B cell (primary cell): Measurements from ENCODE around the gene ATP5PB. TPM values are rescaled to one million over a fixed set of nuclear protein-coding genes. Genes with fewer than 3 reads are reported as not detected.

ENCODE experiments used
- ATAC-seq: fragments of 200-7000 bp; cut with Tn5 transposase; one replicate; pipeline ENCODE4 v1.10.0; 2021; ENCODE audit warnings: low read depth, mild to moderate bottlenecking, moderate number of reproducible peaks, moderate library complexity
- CTCF ChIA-PET: fragments of 350-600 bp; sonication (Branson Sonifier 250); formaldehyde crosslinking; loops from one replicate; lab custom pipeline; 2021; ENCODE audit warnings: antibody characterized with exemption, inconsistent platforms; lab: Charles Lee
- POLR2A ChIA-PET: fragments of 350-600 bp; sonication (Branson Sonifier 250); formaldehyde crosslinking; loops from one replicate; lab custom pipeline; 2021; ENCODE audit warnings: antibody characterized with exemption; lab: Charles Lee
- DNase-seq: peaks from one replicate; pipeline ENCODE4 v3.0.0; 2013
- H2AFZ ChIP-seq: 2 replicates; pipeline ENCODE4 v1.6.1; 2012; ENCODE audit warnings: mild to moderate bottlenecking, low read depth, low read length; ENCODE audit not compliant: insufficient read depth, poor library complexity, severe bottlenecking
- H3K27ac ChIP-seq, 2 donors: 1 replicate in 1 of 2; 2 replicates in 1 of 2; pipeline ENCODE4 v1.5.1; 2012 to 2013; ENCODE audit warnings: low read length in 2 of 2, mild to moderate bottlenecking in 2 of 2, moderate library complexity in 1 of 2
- H3K27me3 ChIP-seq, 4 experiments: fragments of 200-600 bp in 1 of 4; sonication (generic) in 1 of 4; replicated peaks in 1 of 4; 1 replicate in 2 of 4; 2 replicates in 2 of 4; pipeline versions ENCODE4 v1.6.1 to v1.7.0; 2013 to 2016; ENCODE audit warnings: low read length in 3 of 4, mild to moderate bottlenecking in 2 of 4, mixed read lengths in 1 of 4, moderate library complexity in 1 of 4; ENCODE audit not compliant: insufficient read depth in 4 of 4, control insufficient read depth in 3 of 4; ENCODE audit errors: control extremely low read depth in 1 of 4
- H3K36me3 ChIP-seq, 2 experiments: replicated peaks in 1 of 2; 1 replicate in 1 of 2; 2 replicates in 1 of 2; pipeline versions ENCODE4 v1.6.1 to v1.7.1; 2013; ENCODE audit warnings: low read length in 1 of 2; ENCODE audit not compliant: insufficient read depth in 2 of 2, control insufficient read depth in 1 of 2; ENCODE audit errors: control extremely low read depth in 1 of 2, extremely low read depth in 1 of 2
- H3K4me1 ChIP-seq, 2 donors: fragments of 200-600 bp in 1 of 2; sonication (generic) in 1 of 2; 1 replicate in 1 of 2; 2 replicates in 1 of 2; pipeline versions ENCODE4 v1.5.1 to v1.6.1; 2013 to 2017; ENCODE audit warnings: low read length in 2 of 2; ENCODE audit not compliant: control insufficient read depth in 2 of 2, insufficient read depth in 2 of 2
- H3K4me2 ChIP-seq: replicated peaks from 2 replicates; pipeline ENCODE3; 2012; ENCODE audit warnings: mild to moderate bottlenecking, low read depth, low read length; ENCODE audit not compliant: poor library complexity, severe bottlenecking
- H3K4me3 ChIP-seq, 5 experiments: fragments of 200-600 bp in 1 of 5; sonication (generic) in 1 of 5; 1 replicate in 3 of 5; 2 replicates in 2 of 5; pipeline versions ENCODE4 v1.5.1 to v1.7.0; 2011 to 2016; ENCODE audit warnings: low read length in 4 of 5, mild to moderate bottlenecking in 4 of 5, low read depth in 2 of 5, control low read depth in 1 of 5, moderate library complexity in 1 of 5; ENCODE audit not compliant: insufficient read depth in 1 of 5; ENCODE audit errors: control extremely low read depth in 1 of 5, extremely low read depth in 1 of 5
- H3K79me2 ChIP-seq: fragments of 200-600 bp; sonication (generic); one replicate; pipeline ENCODE4 v1.6.0; 2016; ENCODE audit warnings: low read length; ENCODE audit not compliant: control insufficient read depth, insufficient read depth
- H3K9ac ChIP-seq: fragments of 200-600 bp; sonication (generic); 2 replicates; pipeline ENCODE4 v1.6.1; 2017; ENCODE audit warnings: mild to moderate bottlenecking, low read length, moderate library complexity
- H3K9me3 ChIP-seq, 3 donors: one replicate each; pipeline versions ENCODE4 v1.6.1 to v1.7.1; 2013; ENCODE audit warnings: low read length in 2 of 3; ENCODE audit not compliant: control insufficient read depth in 2 of 3, insufficient read depth in 1 of 3; ENCODE audit errors: control extremely low read depth in 1 of 3
- H4K20me1 ChIP-seq: 2 replicates; pipeline ENCODE4 v1.6.0; 2012; ENCODE audit warnings: mild to moderate bottlenecking, low read length; ENCODE audit not compliant: insufficient read depth, control insufficient read depth, poor library complexity, severe bottlenecking
- H3K27ac Mint-ChIP-seq: one replicate; pipeline ENCODE4 v1.8.0; 2021; ENCODE audit warnings: mixed read lengths
- H3K27me3 Mint-ChIP-seq: one replicate; pipeline ENCODE4 v1.8.0; 2021; ENCODE audit warnings: mixed read lengths
- H3K4me1 Mint-ChIP-seq: one replicate; pipeline ENCODE4 v1.8.0; 2021; ENCODE audit warnings: mixed read lengths
- H3K4me3 Mint-ChIP-seq: one replicate; pipeline ENCODE4 v1.8.0; 2021; ENCODE audit warnings: mixed read lengths
- H3K9me3 Mint-ChIP-seq: one replicate; pipeline ENCODE4 v1.8.0; 2022; ENCODE audit warnings: mixed read lengths; ENCODE audit not compliant: insufficient read depth
- EZH2 ChIP-seq: IDR thresholded peaks from 2 replicates; pipeline ENCODE4 v1.6.1; 2012; ENCODE audit warnings: borderline replicate concordance, low read depth, mild to moderate bottlenecking, moderate library complexity, low read length; ENCODE audit not compliant: insufficient read depth, poor library complexity, severe bottlenecking
- WGBS: methylation state at CpG from one replicate; pipeline ENCODE4 v1.1.5; 2013; ENCODE audit warnings: missing lambda C conversion rate; ENCODE audit not compliant: insufficient coverage; 5-methylcytosine and 5-hydroxymethylcytosine counted together
- intact Hi-C: fragments of 100-400 bp; cut with micrococcal nuclease; formaldehyde crosslinking; loops from one replicate; pipeline ENCODE4 v1.10.0; 2022
- polyA plus RNA-seq: library from polyadenylated mRNA; depleted of rRNA; stranded (reverse); fragments of >200 nt; gene quantifications from 2 replicates; pipeline ENCODE4 v1.2.3, GENCODE V29; 2012
- total RNA-seq, 2 donors: library from RNA; stranded (reverse); fragments of 120-200 nt in 1 of 2; gene quantifications; 1 replicate in 1 of 2; 2 replicates in 1 of 2; pipeline versions ENCODE4 v1.2.3 to v1.2.4, GENCODE V29; 2013 to 2022
- TF ChIP-seq, protein P1 (sequence below): fragments of 200-600 bp; IDR thresholded peaks from one replicate; pipeline ENCODE4 v1.8.0; 2022; ENCODE audit warnings: antibody characterized with exemption, mild to moderate bottlenecking

ATP5PB gene
- total and polyA plus RNA-seq, 2 donors (not counting 1 experiment from before 2014, with no cell fraction given) = 81.2 to 110 TPM

GRCh38 chr1:111467865-111468716 is 18.8 kb downstream of the ATP5PB start:
- H3K4me2 ChIP-seq = no peak overlapping the region
- no peaks in the 10 kb centered on the region for H3K27me3 ChIP-seq
- DNase-seq (no peak), ATAC-seq (no peak)
- CTCF ChIA-PET = interaction anchor here (0.9 to 1.8 kb wide), 4 partner anchors 14 to 40 kb away, joined by 3 to 8 read pairs (median 5); partner anchors contain the start of genes ADORA3 and TMIGD3
- TF ChIP-seq, protein P1, sequence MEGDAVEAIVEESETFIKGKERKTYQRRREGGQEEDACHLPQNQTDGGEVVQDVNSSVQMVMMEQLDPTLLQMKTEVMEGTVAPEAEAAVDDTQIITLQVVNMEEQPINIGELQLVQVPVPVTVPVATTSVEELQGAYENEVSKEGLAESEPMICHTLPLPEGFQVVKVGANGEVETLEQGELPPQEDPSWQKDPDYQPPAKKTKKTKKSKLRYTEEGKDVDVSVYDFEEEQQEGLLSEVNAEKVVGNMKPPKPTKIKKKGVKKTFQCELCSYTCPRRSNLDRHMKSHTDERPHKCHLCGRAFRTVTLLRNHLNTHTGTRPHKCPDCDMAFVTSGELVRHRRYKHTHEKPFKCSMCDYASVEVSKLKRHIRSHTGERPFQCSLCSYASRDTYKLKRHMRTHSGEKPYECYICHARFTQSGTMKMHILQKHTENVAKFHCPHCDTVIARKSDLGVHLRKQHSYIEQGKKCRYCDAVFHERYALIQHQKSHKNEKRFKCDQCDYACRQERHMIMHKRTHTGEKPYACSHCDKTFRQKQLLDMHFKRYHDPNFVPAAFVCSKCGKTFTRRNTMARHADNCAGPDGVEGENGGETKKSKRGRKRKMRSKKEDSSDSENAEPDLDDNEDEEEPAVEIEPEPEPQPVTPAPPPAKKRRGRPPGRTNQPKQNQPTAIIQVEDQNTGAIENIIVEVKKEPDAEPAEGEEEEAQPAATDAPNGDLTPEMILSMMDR = no peak
- no peak for TF ChIP-seq EZH2
- H3K4me1 ChIP-seq = peaks cover 41 to 43% of the 10 kb centered on the region in 2 donors
- peaks cover 29% of the 10 kb centered on the region for H3K79me2 ChIP-seq
- no peak overlapping the region for H3K4me3 Mint-ChIP-seq
- H3K9ac ChIP-seq = no peak overlapping the region
- H3K27me3 Mint-ChIP-seq = no peaks in the 10 kb centered on the region
- WGBS = 83% methylated on average over 1 of the region's 2 CpGs
- peaks cover 4 to 18% of the 10 kb centered on the region in 2 experiments for H3K36me3 ChIP-seq
- intact Hi-C loops = no loop called here
- H2AFZ ChIP-seq = no peak overlapping the region
- no peaks in the 10 kb centered on the region for H3K9me3 Mint-ChIP-seq
- H3K4me1 Mint-ChIP-seq = peaks cover 7% of the 10 kb centered on the region
- POLR2A ChIA-PET = no interaction called here
- H4K20me1 ChIP-seq = no peaks in the 10 kb centered on the region
- H3K9me3 ChIP-seq = peaks cover 0 to 2% (median 0%) of the 10 kb centered on the region in 3 donors
- H3K4me3 ChIP-seq = no peak overlapping the region
- no peak overlapping the region for H3K27ac ChIP-seq
- H3K27ac Mint-ChIP-seq = no peak overlapping the region

DNA sequence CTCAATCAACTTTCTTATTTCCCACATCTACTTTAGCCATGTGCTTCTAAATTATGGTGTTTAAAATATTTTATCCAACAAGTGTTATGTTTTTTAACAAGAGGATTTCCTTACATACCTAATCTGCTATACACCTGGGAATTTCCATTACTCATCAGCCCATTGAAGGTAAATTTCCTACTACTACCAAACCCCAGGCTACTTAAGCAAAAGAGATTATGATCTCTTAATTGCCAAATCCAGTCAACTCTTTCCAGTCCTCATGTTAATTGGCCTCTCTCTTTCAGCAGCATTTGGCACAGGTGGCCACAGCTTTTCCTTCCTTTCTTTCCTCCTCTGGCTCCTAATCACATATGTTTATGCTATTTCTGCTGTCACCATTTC is 19.4 kb downstream of the ATP5PB start:
- H3K4me3 ChIP-seq = no peak overlapping the region
- POLR2A ChIA-PET = interaction anchor here (0.9 to 1.1 kb wide), 2 partner anchors 20 to 39 kb away, joined by 3 read pairs; partner anchors contain the start of genes ATP5PB and WDR77
- no peak overlapping the region for H3K9ac ChIP-seq
- H3K4me1 Mint-ChIP-seq = peaks cover 10% of the 10 kb centered on the region
- no peaks in the 10 kb centered on the region for H3K9me3 Mint-ChIP-seq
- H3K4me3 Mint-ChIP-seq = no peak overlapping the region
- H4K20me1 ChIP-seq = no peaks in the 10 kb centered on the region
- CTCF ChIA-PET = interaction anchor here (0.9 to 1.8 kb wide), 5 partner anchors 13 to 47 kb away, joined by 3 to 8 read pairs (median 3); partner anchors contain the start of genes ADORA3 and TMIGD3
- intact Hi-C loops = no loop called here
- peaks cover 35% of the 10 kb centered on the region for H3K79me2 ChIP-seq
- peaks cover 4 to 15% of the 10 kb centered on the region in 2 experiments for H3K36me3 ChIP-seq
- TF ChIP-seq EZH2 = no peak
- TF ChIP-seq, protein P1 = no peak
- H3K27ac Mint-ChIP-seq = no peak overlapping the region
- peaks cover 0 to 2% (median 0%) of the 10 kb centered on the region in 3 donors for H3K9me3 ChIP-seq
- ATAC-seq (no peak), DNase-seq (no peak)
- H2AFZ ChIP-seq = no peak overlapping the region
- H3K27ac ChIP-seq = no peak overlapping the region
- H3K27me3 Mint-ChIP-seq = no peaks in the 10 kb centered on the region
- H3K4me2 ChIP-seq = no peak overlapping the region
- no peaks in the 10 kb centered on the region for H3K27me3 ChIP-seq
- H3K4me1 ChIP-seq = peaks cover 47% of the 10 kb centered on the region in 2 donors
